Activated T-helper 17 cell treated with anti-CD3 and anti-CD28 coated beads, Interleukin-2, amount 50 U/mL, for 72 hours (primary cell): ENCODE data around the gene NFXL1. TPM values are rescaled to one million over a fixed set of nuclear protein-coding genes. Genes with fewer than 3 reads are reported as not detected.
A peak's percentile ranks its signal among the peaks of the same experiment; 100 is the strongest.

Experiments
- ATAC-seq: fragments of 150-1000 bp; cut with Tn5 transposase; replicated peaks from 2 replicates; pipeline ENCODE4 v1.10.0; 2021; ENCODE audit warnings: mild to moderate bottlenecking, moderate library complexity
- H3K27ac Mint-ChIP-seq: one replicate; pipeline ENCODE4 v1.8.0; 2022; ENCODE audit warnings: mixed read lengths
- H3K27me3 Mint-ChIP-seq: one replicate; pipeline ENCODE4 v1.8.0; 2022; ENCODE audit warnings: mixed read lengths
- H3K36me3 Mint-ChIP-seq: one replicate; pipeline ENCODE4 v1.8.0; 2022; ENCODE audit warnings: low read depth, mild to moderate bottlenecking, mixed read lengths
- H3K4me1 Mint-ChIP-seq: one replicate; pipeline ENCODE4 v1.8.0; 2022; ENCODE audit warnings: mixed read lengths
- H3K4me3 Mint-ChIP-seq: one replicate; pipeline ENCODE4 v1.8.0; 2022; ENCODE audit warnings: mild to moderate bottlenecking, mixed read lengths
- H3K9me3 Mint-ChIP-seq: one replicate; pipeline ENCODE4 v1.8.0; 2022; ENCODE audit warnings: mixed read lengths
- total RNA-seq, 2 donors: library from RNA; stranded (reverse); gene quantifications; one replicate each; pipeline ENCODE4 v1.2.3, GENCODE V29; 2022

The NFXL1 gene
- total RNA-seq, 2 donors from 2014 or later: 10.9 to 12.4 TPM

DNA sequence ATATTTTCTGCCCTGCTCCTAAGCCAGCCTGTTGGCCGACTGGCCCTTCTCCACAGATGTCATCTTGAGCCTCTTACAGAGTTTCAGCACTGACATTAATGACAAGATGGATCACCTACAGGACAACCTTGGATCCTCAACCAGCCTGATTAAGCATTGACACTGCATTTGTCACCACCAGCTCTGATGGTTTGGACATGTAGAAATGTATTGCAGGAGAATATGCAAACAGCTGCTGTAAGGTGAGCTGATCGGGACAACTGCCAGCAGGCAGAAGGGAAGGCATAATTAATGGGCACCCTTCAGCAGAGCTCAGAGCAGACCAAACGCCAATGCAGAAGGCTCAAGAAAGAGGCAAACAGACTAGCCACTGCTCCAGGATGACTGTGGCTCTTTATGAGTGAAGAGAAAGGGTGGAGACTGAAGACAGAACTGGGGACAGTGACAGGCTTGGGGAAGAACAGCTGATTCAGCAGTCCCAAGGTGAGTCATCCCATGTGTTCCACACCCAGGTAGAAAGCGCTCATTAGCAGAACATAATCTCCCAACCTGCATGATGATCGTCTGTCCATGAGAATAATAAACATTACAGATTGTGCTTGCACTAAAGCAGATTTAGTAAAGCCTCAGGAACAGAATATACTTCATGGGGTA lies 83.2 kb downstream of the NFXL1 start:
- peak; percentile 59 for ATAC-seq
- no peaks in the 10 kb centered on the region for H3K27me3 Mint-ChIP-seq
- no peaks in the 10 kb centered on the region for H3K36me3 Mint-ChIP-seq
- no peak overlapping the region for H3K27ac Mint-ChIP-seq
- no peaks in the 10 kb centered on the region for H3K9me3 Mint-ChIP-seq
- no peak overlapping the region for H3K4me3 Mint-ChIP-seq
- peaks cover 4% of the 10 kb centered on the region for H3K4me1 Mint-ChIP-seq

GRCh38 chr4:47830265-47831025 lies 83.9 kb downstream of the NFXL1 start:
- H3K9me3 Mint-ChIP-seq: no peaks in the 10 kb centered on the region
- H3K36me3 Mint-ChIP-seq: no peaks in the 10 kb centered on the region
- H3K27ac Mint-ChIP-seq: no peak overlapping the region
- no peak for ATAC-seq
- H3K4me3 Mint-ChIP-seq: no peak overlapping the region
- H3K27me3 Mint-ChIP-seq: no peaks in the 10 kb centered on the region
- peaks cover 4% of the 10 kb centered on the region for H3K4me1 Mint-ChIP-seq

DNA sequence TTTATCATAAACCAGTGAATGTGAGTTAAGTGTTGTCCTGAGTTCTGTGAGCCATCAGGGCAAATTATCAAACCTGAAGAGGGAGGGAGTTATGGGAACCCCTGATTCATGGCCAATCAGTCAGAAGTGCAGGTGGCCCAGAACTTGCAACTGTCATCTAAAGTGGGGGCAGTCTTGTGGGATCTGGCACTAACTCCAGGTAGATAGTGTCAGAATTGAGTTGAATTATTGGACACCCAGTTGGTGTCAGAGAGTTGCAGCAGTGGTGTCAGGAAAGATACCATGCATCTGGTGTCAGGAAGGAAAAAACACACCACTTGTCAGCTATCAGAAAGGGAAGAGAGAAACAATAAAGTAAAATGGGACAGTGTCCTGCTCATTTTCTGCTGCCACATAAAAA lies 84.9 kb downstream of the NFXL1 start:
- H3K27me3 Mint-ChIP-seq: no peaks in the 10 kb centered on the region
- no peaks in the 10 kb centered on the region for H3K36me3 Mint-ChIP-seq
- no peak for ATAC-seq
- H3K27ac Mint-ChIP-seq: no peak overlapping the region
- peaks cover 4% of the 10 kb centered on the region for H3K4me1 Mint-ChIP-seq
- H3K9me3 Mint-ChIP-seq: no peaks in the 10 kb centered on the region
- no peak overlapping the region for H3K4me3 Mint-ChIP-seq

GRCh38 chr4:47827343-47828047 lies 86.9 kb downstream of the NFXL1 start:
- Mint-ChIP-seq H3K9me3 (no peaks in the 10 kb centered on the region), H3K36me3 (no peaks in the 10 kb centered on the region), H3K4me1 (peaks cover 4% of the 10 kb centered on the region)

GRCh38 chr4:47824840-47825239 lies 89.5 kb downstream of the NFXL1 start:
- H3K4me1 Mint-ChIP-seq: peaks cover 4% of the 10 kb centered on the region
- no peaks in the 10 kb centered on the region for H3K36me3 Mint-ChIP-seq

More at GRCh38 chr4:47827343-47828047, 86.9 kb downstream of the NFXL1 start:
- Mint-ChIP-seq H3K4me3 (no peak overlapping the region), H3K27me3 (peaks cover under 1% of the 10 kb centered on the region), H3K27ac (no peak overlapping the region)
- no peak for ATAC-seq

DNA sequence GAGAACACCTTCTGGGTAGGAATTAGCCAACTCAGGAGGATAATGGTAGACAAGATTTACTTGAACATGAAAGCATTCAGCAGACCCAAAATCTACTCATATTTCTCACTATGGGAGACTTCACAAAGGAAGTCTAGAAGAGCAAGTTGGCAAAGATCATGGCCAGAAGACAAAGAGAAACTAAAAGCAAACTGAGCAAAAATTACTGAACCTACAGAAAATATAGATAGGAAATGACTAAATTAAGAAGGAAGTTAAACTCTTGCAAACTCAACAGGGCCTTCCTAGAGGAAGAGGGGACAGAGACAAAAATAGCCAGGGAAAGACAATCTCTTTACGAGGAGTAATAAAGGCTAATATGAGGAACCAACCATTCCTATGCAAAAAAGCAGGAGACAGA lies 95.2 kb downstream of the NFXL1 start:
- H3K4me3 Mint-ChIP-seq: no peak overlapping the region
- no peaks in the 10 kb centered on the region for H3K36me3 Mint-ChIP-seq
- peaks cover 11% of the 10 kb centered on the region for H3K27me3 Mint-ChIP-seq
- no peaks in the 10 kb centered on the region for H3K9me3 Mint-ChIP-seq
- no peak for ATAC-seq
- no peak overlapping the region for H3K27ac Mint-ChIP-seq
- H3K4me1 Mint-ChIP-seq: no peaks in the 10 kb centered on the region

More at GRCh38 chr4:47824840-47825239, 89.5 kb downstream of the NFXL1 start:
- Mint-ChIP-seq H3K9me3 (no peaks in the 10 kb centered on the region), H3K4me3 (no peak overlapping the region), H3K27ac (no peak overlapping the region), H3K27me3 (peaks cover 4% of the 10 kb centered on the region)
- ATAC-seq: no peak

DNA sequence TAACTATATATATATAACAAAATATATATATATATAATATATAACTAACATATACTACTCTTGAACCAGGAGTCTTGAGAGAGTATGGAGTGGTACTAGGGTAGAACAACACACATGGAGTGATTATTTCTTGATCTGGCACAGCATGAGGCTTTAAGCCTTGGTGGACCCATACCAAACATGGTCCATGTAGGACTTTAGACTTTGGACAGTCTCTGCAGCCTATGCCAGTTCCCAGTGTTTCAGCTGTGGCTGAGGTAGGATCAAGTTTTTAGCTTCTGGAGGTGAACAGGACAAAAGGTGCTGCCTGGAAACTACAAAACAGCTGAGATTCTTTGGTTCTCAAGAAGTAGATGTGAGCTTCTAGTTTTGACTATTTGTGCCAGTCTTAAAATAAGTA lies 97.1 kb downstream of the NFXL1 start:
- no peak overlapping the region for H3K4me3 Mint-ChIP-seq
- H3K9me3 Mint-ChIP-seq: no peaks in the 10 kb centered on the region
- no peaks in the 10 kb centered on the region for H3K4me1 Mint-ChIP-seq
- no peak for ATAC-seq
- no peaks in the 10 kb centered on the region for H3K36me3 Mint-ChIP-seq
- peaks cover 14% of the 10 kb centered on the region for H3K27me3 Mint-ChIP-seq
- no peak overlapping the region for H3K27ac Mint-ChIP-seq

DNA sequence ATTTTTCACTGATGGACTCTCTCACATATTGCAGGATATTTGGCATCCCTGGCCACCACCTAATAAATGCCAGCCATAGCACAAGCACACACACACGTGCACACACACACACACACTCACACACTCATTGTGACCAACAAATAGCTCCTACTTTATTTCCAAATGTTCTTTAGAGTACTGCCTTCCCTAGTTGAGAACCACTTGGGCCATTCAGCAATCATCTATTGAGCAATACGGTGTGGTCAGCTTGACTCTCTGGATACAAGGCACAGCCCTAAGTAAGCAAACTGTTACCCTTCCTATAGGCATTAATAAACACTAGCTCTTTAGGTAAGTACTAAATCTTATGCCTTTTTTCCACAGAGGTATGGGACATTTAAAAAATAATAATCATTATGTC lies 97.6 kb downstream of the NFXL1 start:
- Mint-ChIP-seq H3K36me3 (no peaks in the 10 kb centered on the region), H3K4me1 (no peaks in the 10 kb centered on the region), H3K4me3 (no peak overlapping the region), H3K27ac (no peak overlapping the region), H3K27me3 (peaks cover 12% of the 10 kb centered on the region), H3K9me3 (no peaks in the 10 kb centered on the region)
- no peak for ATAC-seq

- Mint-ChIP-seq H3K27ac (no peak overlapping the region), H3K4me3 (no peak overlapping the region), H3K27me3 (peaks cover 20% of the 10 kb centered on the region), H3K9me3 (no peaks in the 10 kb centered on the region), H3K36me3 (no peaks in the 10 kb centered on the region), H3K4me1 (no peaks in the 10 kb centered on the region)
- ATAC-seq: no peak
Observed at GRCh38 chr4:47814618-47815295, 99.6 kb downstream of the NFXL1 start.

GRCh38 chr4:47809654-47810203 lies 104.7 kb downstream of the NFXL1 start:
- no peak overlapping the region for H3K27ac Mint-ChIP-seq
- H3K9me3 Mint-ChIP-seq: no peaks in the 10 kb centered on the region
- no peaks in the 10 kb centered on the region for H3K36me3 Mint-ChIP-seq
- H3K4me1 Mint-ChIP-seq: no peaks in the 10 kb centered on the region
- peaks cover 21% of the 10 kb centered on the region for H3K27me3 Mint-ChIP-seq
- no peak overlapping the region for H3K4me3 Mint-ChIP-seq
- ATAC-seq: no peak

GRCh38 chr4:47804598-47804997 lies 109.8 kb downstream of the NFXL1 start:
- no peaks in the 10 kb centered on the region for H3K9me3 Mint-ChIP-seq
- no peaks in the 10 kb centered on the region for H3K36me3 Mint-ChIP-seq
- ATAC-seq: no peak
- peaks cover 6% of the 10 kb centered on the region for H3K27me3 Mint-ChIP-seq
- H3K4me1 Mint-ChIP-seq: no peaks in the 10 kb centered on the region
- no peak overlapping the region for H3K4me3 Mint-ChIP-seq
- no peak overlapping the region for H3K27ac Mint-ChIP-seq

DNA sequence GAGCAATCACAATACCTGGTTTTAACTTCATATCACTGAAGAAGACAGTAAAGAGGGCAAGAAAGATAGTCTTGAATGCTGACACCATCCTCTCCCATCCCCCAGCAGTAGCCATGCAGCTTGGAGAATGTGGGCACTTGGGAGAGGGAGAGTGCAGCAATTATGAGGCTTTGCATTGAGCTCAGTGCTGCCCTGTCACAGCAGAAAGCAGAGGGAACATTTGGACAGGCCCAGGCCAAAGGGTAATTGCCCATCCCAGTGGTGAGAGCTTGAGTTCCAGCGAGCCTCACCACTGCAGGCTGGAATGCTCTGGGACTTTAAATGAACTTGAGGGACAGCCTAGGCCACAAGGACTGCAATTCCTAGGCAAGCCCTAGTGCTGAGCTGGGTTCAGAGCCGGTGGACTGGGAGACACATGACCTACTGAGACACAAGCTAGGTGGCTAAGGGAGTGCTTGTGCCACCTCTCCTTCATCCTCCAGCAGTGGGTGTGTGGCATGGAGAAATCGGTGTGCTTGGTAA lies 112.8 kb downstream of the NFXL1 start:
- Mint-ChIP-seq H3K27me3 (peaks cover 6% of the 10 kb centered on the region), H3K27ac (no peak overlapping the region), H3K36me3 (no peaks in the 10 kb centered on the region), H3K4me3 (no peak overlapping the region), H3K4me1 (no peaks in the 10 kb centered on the region), H3K9me3 (no peaks in the 10 kb centered on the region)
- no peak for ATAC-seq

DNA sequence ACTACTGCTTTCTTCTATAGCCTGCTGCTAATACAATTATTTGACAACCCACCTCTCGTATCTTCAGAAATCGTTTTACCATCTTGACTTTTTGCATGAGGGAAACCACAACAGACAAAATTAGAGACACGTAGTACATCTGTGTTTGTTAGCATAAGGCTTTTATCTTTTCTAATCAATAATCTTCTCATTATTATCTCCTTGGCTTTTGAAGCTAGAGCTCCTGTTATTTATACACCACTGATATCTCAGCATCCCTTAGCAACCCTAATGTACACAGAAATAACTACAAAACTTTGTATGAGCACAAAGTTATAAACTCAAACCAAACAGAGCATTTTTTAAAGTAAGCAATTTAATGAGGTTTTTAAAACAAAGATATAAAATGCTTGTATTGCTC lies 116.2 kb downstream of the NFXL1 start:
- Mint-ChIP-seq H3K27me3 (peaks cover 12% of the 10 kb centered on the region), H3K27ac (no peak overlapping the region), H3K4me3 (no peak overlapping the region), H3K36me3 (no peaks in the 10 kb centered on the region), H3K9me3 (no peaks in the 10 kb centered on the region), H3K4me1 (no peaks in the 10 kb centered on the region)
- ATAC-seq: no peak
